HTERT RPE-1 (cell line): ENCODE data around the gene PSME1.
"Not testable (repeated sequence)": the region's sequence is repeated elsewhere in the genome, so short reads cannot be mapped to it uniquely, and the experiment has no call there.

Experiments
- in situ Hi-C: fragments of 300-500 bp; cut with MboI; formaldehyde crosslinking; loops from 4 replicates; pipeline ENCODE4 v1.14.3; 2020; ENCODE audit warnings: low sequenced_read_pairs

Gene PSME1

DNA sequence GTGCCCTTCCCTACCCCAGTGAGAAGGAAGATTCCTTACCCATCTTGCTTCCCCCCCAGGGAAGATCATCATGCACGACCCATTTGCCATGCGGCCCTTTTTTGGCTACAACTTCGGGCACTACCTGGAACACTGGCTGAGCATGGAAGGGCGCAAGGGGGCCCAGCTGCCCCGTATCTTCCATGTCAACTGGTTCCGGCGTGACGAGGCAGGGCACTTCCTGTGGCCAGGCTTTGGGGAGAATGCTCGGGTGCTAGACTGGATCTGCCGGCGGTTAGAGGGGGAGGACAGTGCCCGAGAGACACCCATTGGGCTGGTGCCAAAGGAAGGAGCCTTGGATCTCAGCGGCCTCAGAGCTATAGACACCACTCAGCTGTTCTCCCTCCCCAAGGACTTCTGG lies 32.5 kb upstream of the PSME1 start:
- in situ Hi-C loops, result no loop called here

DNA sequence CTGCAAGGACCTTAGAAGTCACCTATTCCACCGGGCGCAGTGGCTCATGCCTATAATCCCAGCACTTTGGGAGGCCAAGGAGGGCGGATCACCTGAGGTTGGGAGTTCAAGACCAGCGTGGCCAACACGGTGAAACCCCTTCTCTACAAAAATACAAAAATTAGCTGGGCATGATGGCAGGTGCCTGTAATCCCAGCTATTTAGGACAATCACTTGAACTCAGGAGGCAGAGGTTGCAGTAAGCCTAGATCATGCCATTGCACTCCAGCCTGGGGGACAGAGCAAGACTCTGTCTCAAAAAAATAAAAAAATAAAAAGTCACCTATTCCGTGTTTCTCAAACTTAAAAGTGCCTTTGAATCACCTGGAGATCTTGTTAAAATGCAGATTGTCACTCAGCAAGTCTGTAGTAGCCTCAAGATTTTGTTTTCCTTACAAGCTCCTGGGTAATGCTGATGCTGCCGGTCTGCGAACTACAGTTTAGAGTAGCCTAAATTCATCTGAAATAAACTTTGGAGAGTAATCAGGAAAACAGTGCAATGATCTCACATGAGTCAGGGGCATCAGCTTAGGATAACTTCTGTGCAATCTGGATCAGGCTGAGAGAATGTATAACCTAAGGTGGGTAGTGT lies 30.3 kb upstream of the PSME1 start:
- in situ Hi-C loops, result not testable (repeated sequence)

DNA sequence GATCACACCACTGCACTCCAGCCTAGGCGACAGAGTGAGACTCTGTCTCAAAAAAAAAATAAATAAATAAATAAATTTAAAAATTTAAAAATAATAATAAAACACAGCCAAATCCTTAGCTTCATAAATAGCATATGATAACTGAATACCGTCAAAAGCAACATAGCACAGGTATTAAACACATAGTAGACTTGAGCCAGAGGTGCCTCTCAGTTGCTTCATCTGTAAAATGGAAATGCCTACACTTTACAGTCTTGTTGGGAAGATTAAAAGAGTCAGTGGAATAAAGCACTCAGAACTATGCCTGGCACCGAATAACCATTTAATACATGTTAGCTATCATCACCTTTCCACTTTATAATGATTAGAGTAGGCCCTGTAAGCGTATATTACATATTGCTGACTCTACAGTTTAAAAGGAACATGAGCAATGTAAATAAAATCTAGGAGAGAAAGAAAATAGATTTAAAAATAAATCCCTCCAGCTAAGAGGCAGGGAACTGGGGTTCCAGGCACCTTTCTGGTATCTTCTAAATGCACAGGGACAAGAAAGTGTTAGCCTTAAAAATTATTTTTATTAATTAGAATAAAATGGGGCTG lies 29.2 kb upstream of the PSME1 start:
- in situ Hi-C loops, result no loop called here

GRCh38 chr14:24108336-24108874 lies 27.6 kb upstream of the PSME1 start:
- in situ Hi-C loops, result no loop called here

- in situ Hi-C loops, result no loop called here
Measured at GRCh38 chr14:24110060-24110459, 25.9 kb upstream of the PSME1 start.

GRCh38 chr14:24110523-24110922 lies 25.5 kb upstream of the PSME1 start:
- in situ Hi-C loops, result no loop called here

GRCh38 chr14:24113379-24113800 lies 22.6 kb upstream of the PSME1 start:
- in situ Hi-C loops, result no loop called here

GRCh38 chr14:24113801-24114531 lies 22.0 kb upstream of the PSME1 start:
- in situ Hi-C loops, result no loop called here

DNA sequence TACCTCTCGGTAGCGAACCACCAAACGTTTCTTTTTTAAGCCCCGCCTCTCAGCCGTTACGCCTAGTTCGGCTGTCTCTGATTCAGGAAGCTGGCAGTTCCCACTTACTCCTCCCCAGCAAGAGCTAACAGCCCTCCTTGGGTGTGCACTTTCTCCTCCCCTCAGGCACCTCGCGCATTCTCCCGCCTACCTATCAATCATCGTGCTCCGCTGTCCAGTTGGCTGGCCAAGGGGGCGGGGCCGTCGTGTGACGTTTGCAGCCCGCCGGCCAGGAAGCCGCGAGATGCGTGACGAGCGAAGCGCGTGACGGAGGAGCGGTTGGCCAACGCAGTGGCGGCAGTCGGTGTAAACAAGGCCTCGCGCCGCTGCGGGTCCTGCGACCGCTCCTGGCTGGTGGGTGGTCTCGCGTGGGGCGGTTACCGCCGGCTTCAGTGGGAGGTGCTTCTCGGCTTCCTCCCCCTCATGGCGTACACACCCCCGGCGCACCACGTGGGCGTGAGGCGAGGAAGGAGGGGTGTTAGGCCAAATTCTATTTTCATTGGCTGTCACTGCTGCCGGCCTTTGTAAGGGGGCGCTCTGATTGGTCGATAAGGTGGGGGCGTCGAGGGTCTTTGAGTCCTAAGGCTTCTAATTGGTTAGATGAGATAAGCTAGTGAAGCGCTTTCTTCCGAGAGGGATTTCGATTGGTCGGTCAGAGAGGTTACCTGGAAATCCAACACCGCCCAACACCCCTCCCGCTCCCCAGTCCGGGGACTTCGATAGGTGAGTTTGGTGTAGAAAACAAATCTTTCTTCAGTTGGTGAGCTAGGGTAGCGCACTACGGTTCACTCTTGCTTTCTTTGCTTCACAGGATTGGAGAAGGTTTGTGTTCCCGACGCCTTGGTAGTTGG lies 21.2 kb upstream of the PSME1 start, which contains the start of the genes DCAF11 and NRL:
Gene DCAF11, plus strand, starts transcription at position 246 of the 890 bp plus-strand sequence. CDS start 818 bp downstream, outside the sequence.
Gene NRL, minus strand, starts transcription at position 418 of the 890 bp plus-strand sequence. CDS start 32,101 bp downstream, outside the sequence.
- in situ Hi-C loops, result no loop called here

GRCh38 chr14:24115422-24116127 lies 20.4 kb upstream of the PSME1 start:
- in situ Hi-C loops, result no loop called here

DNA sequence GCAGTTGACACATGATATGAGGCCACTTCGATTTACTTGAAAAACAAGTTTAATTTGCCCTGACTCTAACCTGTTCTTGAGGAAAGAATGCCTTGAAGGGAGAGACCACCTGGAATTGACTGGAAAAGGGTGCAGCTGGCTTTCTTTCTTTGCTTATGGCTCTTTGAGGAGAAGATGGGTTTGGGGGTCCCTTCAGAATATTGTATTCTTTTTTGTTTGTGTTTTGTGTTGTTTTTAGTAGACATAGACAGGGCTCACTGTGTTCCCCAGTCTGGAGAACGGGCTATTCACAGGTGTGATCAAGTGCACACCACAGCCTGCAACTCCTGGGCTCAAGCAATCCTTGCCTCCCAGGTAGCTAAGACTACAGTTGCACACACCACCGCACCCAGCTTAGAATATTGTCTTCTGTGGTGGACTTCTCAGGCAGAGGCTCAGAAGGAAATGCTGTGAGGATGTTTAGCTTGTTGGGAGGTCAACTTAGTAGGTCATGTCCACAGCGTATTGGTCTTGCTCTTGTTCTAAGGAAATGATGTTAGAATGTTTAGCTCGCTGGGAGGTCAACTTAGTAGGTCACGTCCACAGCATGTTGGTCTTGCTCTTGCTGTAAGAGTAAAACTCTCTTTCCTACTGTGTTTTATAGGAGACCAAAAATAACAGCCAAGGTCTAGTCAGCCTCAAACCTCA lies 19.7 kb upstream of the PSME1 start:
- in situ Hi-C loops, result no loop called here

- in situ Hi-C loops, result no loop called here
Measured at GRCh38 chr14:24117179-24117578, 18.8 kb upstream of the PSME1 start.

- in situ Hi-C loops, result no loop called here
Measured at GRCh38 chr14:24119691-24120090, 16.3 kb upstream of the PSME1 start.

DNA sequence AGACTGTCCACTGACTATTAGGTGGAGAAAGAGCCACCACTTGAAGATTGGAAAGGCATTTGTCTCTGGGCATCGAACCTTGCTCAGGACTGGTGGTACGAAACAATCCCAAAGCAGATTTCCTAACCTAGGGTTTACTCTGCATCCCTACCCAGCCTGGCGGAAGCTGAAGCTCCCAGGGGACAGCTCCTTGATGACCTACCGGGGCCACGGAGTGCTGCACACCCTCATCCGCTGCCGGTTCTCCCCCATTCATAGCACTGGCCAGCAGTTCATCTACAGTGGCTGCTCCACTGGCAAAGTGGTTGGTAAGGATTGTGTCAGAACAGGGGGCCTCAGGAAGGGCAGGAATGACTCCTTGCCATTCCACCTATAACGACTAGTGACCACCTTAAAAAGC lies 14.8 kb upstream of the PSME1 start:
- in situ Hi-C loops, result no loop called here

- in situ Hi-C loops, result no loop called here
Measured at GRCh38 chr14:24122416-24122815, 13.6 kb upstream of the PSME1 start.

DNA sequence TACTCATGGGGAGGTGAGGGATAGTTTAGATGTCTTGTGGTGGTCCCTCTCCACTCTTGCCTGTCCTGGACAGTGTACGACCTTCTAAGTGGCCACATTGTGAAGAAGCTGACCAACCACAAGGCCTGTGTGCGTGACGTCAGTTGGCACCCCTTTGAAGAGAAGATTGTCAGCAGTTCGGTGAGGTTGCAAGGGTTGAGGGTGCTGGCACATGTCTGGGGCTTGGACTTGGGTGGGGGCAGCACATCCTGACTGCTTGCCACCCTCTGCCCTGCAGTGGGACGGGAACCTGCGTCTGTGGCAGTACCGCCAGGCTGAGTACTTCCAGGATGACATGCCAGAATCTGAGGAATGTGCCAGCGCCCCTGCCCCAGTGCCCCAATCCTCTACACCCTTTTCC lies 13.1 kb upstream of the PSME1 start:
- in situ Hi-C loops, result no loop called here

GRCh38 chr14:24123424-24124417 lies 12.3 kb upstream of the PSME1 start:
- in situ Hi-C loops, result no loop called here

- in situ Hi-C loops, result no loop called here
Measured at GRCh38 chr14:24126939-24127338, 9.1 kb upstream of the PSME1 start.
